ENCODE measurements around the gene TTC3. TPM values are rescaled to one million over a fixed set of nuclear protein-coding genes. Genes with fewer than 3 reads are reported as not detected.

TTC3 gene
- total RNA-seq, 1 donor from 2014 or later = 74.1 TPM

DNA sequence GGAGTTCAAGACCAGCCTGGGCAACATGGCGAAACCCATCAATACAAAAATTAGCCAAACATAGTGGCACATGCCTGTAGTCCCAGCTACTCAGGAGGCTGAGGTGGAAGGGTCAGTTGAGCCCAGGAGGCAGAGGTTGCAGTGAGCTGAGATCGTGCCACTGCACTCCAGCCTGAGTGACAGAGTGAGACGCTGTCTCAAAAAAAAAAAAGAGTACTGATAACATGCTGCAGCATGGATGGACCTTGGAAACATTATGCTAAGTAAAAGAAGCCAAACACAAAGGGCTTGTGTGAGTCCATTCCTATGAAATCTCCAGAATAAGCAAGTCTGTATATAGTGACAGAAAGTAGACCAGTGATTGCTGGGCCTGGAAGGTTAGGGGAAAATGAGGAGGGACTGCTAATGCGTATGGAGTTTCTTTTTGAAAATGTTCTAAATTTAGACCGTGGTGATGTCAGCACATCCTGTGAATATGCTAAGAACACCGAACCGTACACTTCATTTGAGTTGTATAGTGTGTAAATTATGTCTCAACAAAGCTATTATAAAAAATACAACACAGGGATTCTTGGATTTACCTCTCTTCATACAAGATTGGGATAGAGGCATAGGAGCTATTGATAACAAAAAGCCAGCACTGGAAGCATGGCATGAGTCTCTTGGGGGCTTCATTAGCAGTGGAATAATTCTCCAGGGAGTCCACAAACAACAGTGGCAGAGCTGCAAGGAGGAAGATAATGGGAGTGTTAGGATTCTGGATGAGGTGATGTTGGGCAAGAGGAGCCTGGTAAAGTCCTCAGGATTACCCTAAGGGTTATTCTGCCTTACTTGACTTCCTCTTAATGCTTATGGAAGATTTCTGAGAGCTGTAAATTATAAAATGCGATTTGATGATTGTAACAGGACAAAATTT is 73.5 kb downstream of the TTC3 start:
- TF ChIP-seq CTCF (conservative IDR thresholded peaks at IDR 0.05; ENCODE audit: low read depth, low read length) = no peak
- no peak overlapping the region for H3K4me3 ChIP-seq (ENCODE audit: low read depth, low read length)
- no peak for DNase-seq (ENCODE audit: low read depth)

DNA sequence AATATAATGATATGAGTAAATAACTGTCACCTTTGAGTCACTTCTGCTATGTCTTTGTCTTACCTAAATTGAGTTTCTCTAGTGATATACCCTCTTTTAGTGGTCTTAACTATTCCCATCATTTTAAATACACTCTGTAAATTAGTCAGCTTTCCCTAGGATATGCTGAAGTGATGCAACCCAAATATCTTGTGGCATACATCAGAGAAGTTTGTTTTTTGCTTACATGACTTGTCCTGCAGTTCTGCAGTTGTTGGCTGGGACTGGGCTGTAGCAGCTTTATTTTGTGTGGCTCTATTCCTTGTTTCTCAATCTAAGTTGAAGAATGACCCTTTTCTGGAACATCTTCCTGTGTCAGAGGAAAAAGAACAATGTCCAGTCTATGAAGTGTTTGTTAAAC is 76.4 kb downstream of the TTC3 start:
- H3K4me3 ChIP-seq (ENCODE audit: low read depth, low read length) = no peak overlapping the region
- no peak for TF ChIP-seq CTCF (conservative IDR thresholded peaks at IDR 0.05; ENCODE audit: low read depth, low read length)
- no peak for DNase-seq (ENCODE audit: low read depth)

GRCh38 chr21:37153196-37153934 is 80.3 kb downstream of the TTC3 start:
- no peak for DNase-seq (ENCODE audit: low read depth)
- TF ChIP-seq CTCF (conservative IDR thresholded peaks at IDR 0.05; ENCODE audit: low read depth, low read length) = no peak
- H3K4me3 ChIP-seq (ENCODE audit: low read depth, low read length) = no peak overlapping the region

DNA sequence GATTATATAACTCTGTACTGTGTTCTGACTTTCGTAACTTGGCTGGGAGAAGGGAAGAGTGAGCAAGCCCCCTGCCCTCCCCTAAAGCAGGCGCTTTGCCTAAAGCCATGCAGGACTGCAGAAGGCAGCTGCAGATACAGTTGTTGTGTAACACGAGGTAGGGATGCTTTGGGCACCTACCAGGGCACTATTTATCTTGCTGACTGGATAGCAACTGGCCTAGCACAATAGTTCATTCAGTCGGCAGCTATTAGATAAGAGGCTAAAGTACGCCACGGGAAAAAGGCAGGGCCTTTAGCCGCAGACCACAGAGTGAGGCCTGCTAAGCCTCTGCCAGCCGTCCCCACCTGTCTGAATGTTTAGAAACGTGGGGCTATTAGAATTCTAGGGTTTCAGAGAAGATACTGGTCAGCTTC is 80.9 kb downstream of the TTC3 start:
- H3K4me3 ChIP-seq (ENCODE audit: low read depth, low read length) = no peak overlapping the region
- TF ChIP-seq CTCF (conservative IDR thresholded peaks at IDR 0.05; ENCODE audit: low read depth, low read length) = no peak
- no peak for DNase-seq (ENCODE audit: low read depth)

- H3K4me3 ChIP-seq (ENCODE audit: low read depth, low read length) = no peak overlapping the region
- no peak for DNase-seq (ENCODE audit: low read depth)
- no peak for TF ChIP-seq CTCF (conservative IDR thresholded peaks at IDR 0.05; ENCODE audit: low read depth, low read length)
Measured at GRCh38 chr21:37155186-37155585, 82.1 kb downstream of the TTC3 start.

DNA sequence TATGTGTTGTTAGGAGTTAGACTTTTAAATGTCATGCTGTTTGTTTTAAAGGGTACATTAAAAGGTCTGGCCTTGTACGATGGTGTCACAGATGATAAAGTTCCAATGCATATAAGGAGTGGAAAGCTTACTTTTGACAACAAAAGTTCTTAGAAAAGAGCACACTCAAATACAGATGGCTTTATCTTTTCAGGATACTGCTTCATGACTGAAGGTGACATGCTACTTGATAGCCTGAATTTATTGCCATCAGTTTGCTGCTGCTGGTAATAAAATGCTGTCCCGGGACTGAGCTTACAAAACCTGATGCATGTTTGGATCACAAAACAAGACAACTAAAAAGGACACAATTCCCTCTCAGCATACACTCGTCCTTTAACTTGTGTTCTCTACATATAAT is 84.9 kb downstream of the TTC3 start:
- no peak for DNase-seq (ENCODE audit: low read depth)
- no peak for TF ChIP-seq CTCF (conservative IDR thresholded peaks at IDR 0.05; ENCODE audit: low read depth, low read length)
- H3K4me3 ChIP-seq (ENCODE audit: low read depth, low read length) = no peak overlapping the region
